Ovary (tissue), 3 donors: ENCODE measurements around the gene BMP8A.
"Not testable (repeated sequence)": the region's sequence is repeated elsewhere in the genome, so short reads cannot be mapped to it uniquely, and the experiment has no call there.

Experiments
- CTCF ChIP-seq, 3 donors: fragments of 450-650 bp in 2 of 3; fragments of 200-600 bp in 1 of 3; IDR thresholded peaks; one replicate each; pipeline versions ENCODE4 v1.5.1 to v1.8.0; 2016 to 2022; ENCODE audit warnings: antibody characterized with exemption in 3 of 3, mild to moderate bottlenecking in 1 of 3
- POLR2A ChIP-seq: fragments of 450-650 bp; IDR thresholded peaks from one replicate; pipeline ENCODE4 v1.6.1; 2017; ENCODE audit warnings: antibody characterized with exemption, mild to moderate bottlenecking, moderate library complexity
- donor health status: DM: no; HTN: no; CAD: no.

GRCh38 chr1:39516841-39517240 is 25.4 kb downstream of the BMP8A start:
- not testable (repeated sequence) for TF ChIP-seq CTCF (IDR thresholded peaks at IDR 0.05); POLR2A
